ENCODE measurements around the gene RAE1.

DNA sequence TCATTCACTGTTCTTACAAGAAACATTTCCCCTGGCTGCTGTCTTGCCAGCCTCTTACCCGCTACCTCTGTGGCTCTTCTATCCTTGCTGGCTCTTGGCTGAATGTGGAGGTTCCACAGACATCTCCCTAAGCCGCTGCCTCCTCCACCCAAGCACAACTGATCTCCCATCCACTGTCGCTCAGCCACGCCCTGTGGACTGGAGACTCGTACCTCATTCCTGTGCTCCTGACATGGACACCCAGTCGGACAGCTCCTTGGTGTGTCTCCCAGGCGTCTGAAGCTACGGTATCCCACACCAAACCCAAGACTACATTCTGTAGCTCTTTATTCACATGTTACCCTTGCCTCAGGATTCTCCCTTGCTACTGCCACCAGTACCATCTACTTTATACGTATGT is 19.3 kb downstream of the RAE1 start:
- TF ChIP-seq GATA2 (IDR thresholded peaks at IDR 0.05; ENCODE audit: low read depth, low read length), result no peak
- no peak for TF ChIP-seq GATA3 (IDR thresholded peaks at IDR 0.05; ENCODE audit: low read depth, low read length)
